GM12892 (cell line): Measurements from ENCODE around the gene TULP4.

Experiments used
- POLR2A ChIP-seq: IDR thresholded peaks from 2 replicates; pipeline ENCODE4 v1.6.1; 2011; ENCODE audit warnings: low read depth, low read length, control low read depth
- TAF1 ChIP-seq: IDR thresholded peaks from 2 replicates; pipeline ENCODE4 v1.6.1; 2011; ENCODE audit warnings: low read depth, mild to moderate bottlenecking, control low read depth, low read length, borderline replicate concordance

DNA sequence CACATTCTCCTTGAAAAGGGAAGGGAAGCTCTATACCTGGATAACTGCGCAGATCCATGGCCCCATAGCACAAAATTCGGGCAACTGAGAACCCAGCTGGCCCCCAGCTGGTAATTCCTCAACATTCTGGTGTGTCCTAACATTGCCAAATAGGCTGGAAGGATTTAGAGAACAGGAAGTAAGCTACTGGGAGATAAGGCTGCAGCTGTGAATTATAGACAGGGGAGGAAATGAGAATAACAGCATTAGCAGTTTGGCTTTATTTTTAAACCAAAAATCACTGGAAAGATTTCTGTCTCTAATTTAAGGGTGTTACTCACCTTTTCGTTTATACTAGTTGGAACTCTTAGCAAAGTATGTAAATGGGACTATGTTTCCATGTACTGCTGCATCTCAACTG is 97.2 kb downstream of the TULP4 start:
- TF ChIP-seq TAF1 (no peak), POLR2A (no peak)
